ENCODE data around the gene SLC35B1. TPM values are rescaled to one million over a fixed set of nuclear protein-coding genes. Genes with fewer than 3 reads are reported as not detected.

The SLC35B1 gene
- total RNA-seq, 2 experiments from 2014 or later = 51.2 to 51.4 TPM

GRCh38 chr17:49748791-49749190 lies 41.0 kb upstream of the SLC35B1 start:
- Histone ChIP-seq H3K9me3 (ENCODE audit: low read length) (no peaks in the 10 kb centered on the region), H3K4me2 (ENCODE audit: low read length) (peak overlapping the region; percentile 91), H3K27ac (ENCODE audit: low read depth, low read length, poor library complexity, severe bottlenecking) (peak overlapping the region; percentile 94), H3K9me2 (ENCODE audit: insufficient read depth, low read length) (no peaks in the 10 kb centered on the region), H3K4me1 (ENCODE audit: insufficient read depth, low read length, poor library complexity, severe bottlenecking) (peaks cover 93% of the 10 kb centered on the region), H3K4me3 (ENCODE audit: low read depth, low read length, poor library complexity, severe bottlenecking) (peak overlapping the region; percentile 67), H4K20me1 (ENCODE audit: insufficient read depth, low read length) (no peaks in the 10 kb centered on the region), H3K36me3 (ENCODE audit: insufficient read depth, low read length) (peaks cover 36% of the 10 kb centered on the region), H2AFZ (ENCODE audit: low read length) (no peak overlapping the region), H3K79me2 (ENCODE audit: insufficient read depth, low read depth, low read length) (peaks cover 84% of the 10 kb centered on the region)
- CTCF ChIA-PET (ENCODE audit: unreplicated experiment) = interaction anchor here (1.2 kb wide), 1 partner anchor 13 kb away, joined by 7 read pairs; no protein-coding TSS in a partner anchor
- peak; percentile 90 for DNase-seq (ENCODE audit: low spot score)
- no TSS peak for BruUV-seq (replicated peaks)
- TF ChIP-seq EZH2phosphoT487 (IDR thresholded peaks at IDR 0.05; ENCODE audit: borderline replicate concordance, low read depth, low read length) = no peak
- no peak for TF ChIP-seq CTCF (conservative IDR thresholded peaks at IDR 0.05; ENCODE audit: low read length)
- intact Hi-C loops (cut with micrococcal nuclease; ENCODE audit: unreplicated experiment) = loop anchor here (2.0 to 10.0 kb wide), 2 partner anchors 14 to 534 kb away; partner anchors contain the start of genes ABI3 and GNGT2
- POLR2A ChIA-PET = interaction anchor here (0.6 to 5.4 kb wide), 4 partner anchors 9 to 39 kb away, joined by 3 to 124 read pairs (median 4); partner anchors contain the start of gene FAM117A

- DNase-seq (ENCODE audit: low spot score) = peak; percentile 46
- peak overlapping the region; percentile 67 for H3K4me3 ChIP-seq (ENCODE audit: low read depth, low read length, poor library complexity, severe bottlenecking)
- H3K9me2 ChIP-seq (ENCODE audit: insufficient read depth, low read length) = no peaks in the 10 kb centered on the region
- peaks cover 84% of the 10 kb centered on the region for H3K79me2 ChIP-seq (ENCODE audit: insufficient read depth, low read depth, low read length)
- peaks cover 91% of the 10 kb centered on the region for H3K4me1 ChIP-seq (ENCODE audit: insufficient read depth, low read length, poor library complexity, severe bottlenecking)
- ChIA-PET POLR2A (interaction anchor here (1.2 to 5.4 kb wide), 4 partner anchors 8 to 40 kb away, joined by 3 to 124 read pairs (median 4); partner anchors contain the start of gene FAM117A), CTCF (ENCODE audit: unreplicated experiment) (interaction anchor here (1.2 kb wide), 1 partner anchor 14 kb away, joined by 7 read pairs; no protein-coding TSS in a partner anchor)
- H4K20me1 ChIP-seq (ENCODE audit: insufficient read depth, low read length) = no peaks in the 10 kb centered on the region
- H3K36me3 ChIP-seq (ENCODE audit: insufficient read depth, low read length) = peaks cover 34% of the 10 kb centered on the region
- no peak overlapping the region for H2AFZ ChIP-seq (ENCODE audit: low read length)
- H3K9me3 ChIP-seq (ENCODE audit: low read length) = no peaks in the 10 kb centered on the region
- peak overlapping the region; percentile 91 for H3K4me2 ChIP-seq (ENCODE audit: low read length)
- no TSS peak for BruUV-seq (replicated peaks)
- intact Hi-C loops (cut with micrococcal nuclease; ENCODE audit: unreplicated experiment) = loop anchor here (2.0 to 10.0 kb wide), 2 partner anchors 15 to 533 kb away; partner anchors contain the start of genes ABI3 and GNGT2
- TF ChIP-seq EZH2phosphoT487 (IDR thresholded peaks at IDR 0.05; ENCODE audit: borderline replicate concordance, low read depth, low read length) = no peak
- TF ChIP-seq CTCF (conservative IDR thresholded peaks at IDR 0.05; ENCODE audit: low read length) = 0 out of 2 replicates have a peak, but pooled peaks have one; percentile 19
- peak overlapping the region; percentile 94 for H3K27ac ChIP-seq (ENCODE audit: low read depth, low read length, poor library complexity, severe bottlenecking)
Observed at GRCh38 chr17:49748223-49748622, 40.5 kb upstream of the SLC35B1 start.

GRCh38 chr17:49747632-49748031 lies 39.9 kb upstream of the SLC35B1 start:
- no peaks in the 10 kb centered on the region for H4K20me1 ChIP-seq (ENCODE audit: insufficient read depth, low read length)
- peaks cover 91% of the 10 kb centered on the region for H3K4me1 ChIP-seq (ENCODE audit: insufficient read depth, low read length, poor library complexity, severe bottlenecking)
- no peaks in the 10 kb centered on the region for H3K9me3 ChIP-seq (ENCODE audit: low read length)
- BruUV-seq (replicated peaks) = TSS peak; percentile 68
- ChIA-PET POLR2A (interaction anchor here (1.1 to 5.4 kb wide), 5 partner anchors 13 to 70 kb away, joined by 3 to 124 read pairs (median 8); partner anchors contain the start of genes FAM117A and SLC35B1), CTCF (ENCODE audit: unreplicated experiment) (interaction anchor here (0.6 to 1.2 kb wide), 3 partner anchors 14 to 132 kb away, joined by 3 to 7 read pairs (median 3); partner anchors contain the start of gene SLC35B1)
- H3K4me3 ChIP-seq (ENCODE audit: low read depth, low read length, poor library complexity, severe bottlenecking) = peak overlapping the region; percentile 67
- H3K4me2 ChIP-seq (ENCODE audit: low read length) = peak overlapping the region; percentile 91
- TF ChIP-seq CTCF (conservative IDR thresholded peaks at IDR 0.05; ENCODE audit: low read length) = no peak
- no peak for TF ChIP-seq EZH2phosphoT487 (IDR thresholded peaks at IDR 0.05; ENCODE audit: borderline replicate concordance, low read depth, low read length)
- H2AFZ ChIP-seq (ENCODE audit: low read length) = no peak overlapping the region
- H3K9me2 ChIP-seq (ENCODE audit: insufficient read depth, low read length) = no peaks in the 10 kb centered on the region
- peaks cover 28% of the 10 kb centered on the region; the same call in 1 of the 2 replicates for H3K36me3 ChIP-seq (ENCODE audit: insufficient read depth, low read length)
- peak overlapping the region; percentile 94 for H3K27ac ChIP-seq (ENCODE audit: low read depth, low read length, poor library complexity, severe bottlenecking)
- H3K79me2 ChIP-seq (ENCODE audit: insufficient read depth, low read depth, low read length) = peaks cover 84% of the 10 kb centered on the region
- intact Hi-C loops (cut with micrococcal nuclease; ENCODE audit: unreplicated experiment) = loop anchor here (1.0 to 10.0 kb wide), 3 partner anchors 8 to 533 kb away; partner anchors contain the start of genes ABI3 and GNGT2
- DNase-seq (ENCODE audit: low spot score) = no peak

Data from OCI-LY7 (cell line).